Ishikawa (cell line): ENCODE data around the gene ACACB.

Source experiments
- CEBPB ChIP-seq: IDR thresholded peaks from 2 replicates; pipeline ENCODE4 v1.6.1; 2012
- CREB1 ChIP-seq: IDR thresholded peaks from 2 replicates; pipeline ENCODE4 v1.6.1; 2012; ENCODE audit warnings: low read depth
- EGR1 ChIP-seq: IDR thresholded peaks from 2 replicates; pipeline ENCODE4 v1.6.1; 2012
- EP300 ChIP-seq: IDR thresholded peaks from 2 replicates; pipeline ENCODE4 v1.6.1; 2012; ENCODE audit warnings: borderline replicate concordance
- NFIC ChIP-seq: IDR thresholded peaks from 2 replicates; pipeline ENCODE4 v1.6.1; 2012
- RAD21 ChIP-seq: IDR thresholded peaks from 2 replicates; pipeline ENCODE4 v1.6.1; 2012; ENCODE audit warnings: low read depth
- TAF1 ChIP-seq: IDR thresholded peaks from 2 replicates; pipeline ENCODE4 v1.6.1; 2012; ENCODE audit warnings: low read depth, mild to moderate bottlenecking
- TCF12 ChIP-seq: IDR thresholded peaks from 2 replicates; pipeline ENCODE4 v1.6.1; 2012; ENCODE audit warnings: low read depth
- YY1 ChIP-seq: IDR thresholded peaks from 2 replicates; pipeline ENCODE4 v1.6.1; 2012; ENCODE audit warnings: low read depth
- ZBTB7A ChIP-seq: IDR thresholded peaks from 2 replicates; pipeline ENCODE4 v1.6.1; 2012; ENCODE audit warnings: low read depth
- TF ChIP-seq, protein P1 (sequence below): IDR thresholded peaks from 2 replicates; pipeline ENCODE4 v1.6.1; 2012
- TF ChIP-seq, protein P2 (sequence below): IDR thresholded peaks from 2 replicates; pipeline ENCODE4 v1.6.1; 2012; ENCODE audit warnings: low read depth, mild to moderate bottlenecking
- TF ChIP-seq, protein P3 (sequence below): IDR thresholded peaks from 2 replicates; pipeline ENCODE4 v1.6.1; 2012

DNA sequence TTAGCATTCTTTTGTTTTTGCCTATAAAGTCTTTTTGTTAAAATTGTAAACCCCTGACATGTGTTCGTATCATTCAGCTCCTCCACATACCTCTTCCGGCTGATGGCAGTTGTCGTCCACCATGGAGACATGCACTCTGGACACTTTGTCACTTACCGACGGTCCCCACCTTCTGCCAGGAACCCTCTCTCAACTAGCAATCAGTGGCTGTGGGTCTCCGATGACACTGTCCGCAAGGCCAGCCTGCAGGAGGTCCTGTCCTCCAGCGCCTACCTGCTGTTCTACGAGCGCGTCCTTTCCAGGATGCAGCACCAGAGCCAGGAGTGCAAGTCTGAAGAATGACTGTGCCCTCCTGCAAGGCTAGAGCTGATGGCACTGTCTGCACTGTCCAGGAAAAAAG, 30.8 kb upstream of the ACACB start:
- TF ChIP-seq, protein P1, sequence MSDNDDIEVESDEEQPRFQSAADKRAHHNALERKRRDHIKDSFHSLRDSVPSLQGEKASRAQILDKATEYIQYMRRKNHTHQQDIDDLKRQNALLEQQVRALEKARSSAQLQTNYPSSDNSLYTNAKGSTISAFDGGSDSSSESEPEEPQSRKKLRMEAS = no peak
- TF ChIP-seq CEBPB (no peak), EP300 (no peak), TCF12 (no peak), RAD21 (no peak), EGR1 (no peak), TAF1 (no peak), CREB1 (no peak), YY1 (no peak), NFIC (no peak), ZBTB7A (no peak)
- TF ChIP-seq, protein P2, sequence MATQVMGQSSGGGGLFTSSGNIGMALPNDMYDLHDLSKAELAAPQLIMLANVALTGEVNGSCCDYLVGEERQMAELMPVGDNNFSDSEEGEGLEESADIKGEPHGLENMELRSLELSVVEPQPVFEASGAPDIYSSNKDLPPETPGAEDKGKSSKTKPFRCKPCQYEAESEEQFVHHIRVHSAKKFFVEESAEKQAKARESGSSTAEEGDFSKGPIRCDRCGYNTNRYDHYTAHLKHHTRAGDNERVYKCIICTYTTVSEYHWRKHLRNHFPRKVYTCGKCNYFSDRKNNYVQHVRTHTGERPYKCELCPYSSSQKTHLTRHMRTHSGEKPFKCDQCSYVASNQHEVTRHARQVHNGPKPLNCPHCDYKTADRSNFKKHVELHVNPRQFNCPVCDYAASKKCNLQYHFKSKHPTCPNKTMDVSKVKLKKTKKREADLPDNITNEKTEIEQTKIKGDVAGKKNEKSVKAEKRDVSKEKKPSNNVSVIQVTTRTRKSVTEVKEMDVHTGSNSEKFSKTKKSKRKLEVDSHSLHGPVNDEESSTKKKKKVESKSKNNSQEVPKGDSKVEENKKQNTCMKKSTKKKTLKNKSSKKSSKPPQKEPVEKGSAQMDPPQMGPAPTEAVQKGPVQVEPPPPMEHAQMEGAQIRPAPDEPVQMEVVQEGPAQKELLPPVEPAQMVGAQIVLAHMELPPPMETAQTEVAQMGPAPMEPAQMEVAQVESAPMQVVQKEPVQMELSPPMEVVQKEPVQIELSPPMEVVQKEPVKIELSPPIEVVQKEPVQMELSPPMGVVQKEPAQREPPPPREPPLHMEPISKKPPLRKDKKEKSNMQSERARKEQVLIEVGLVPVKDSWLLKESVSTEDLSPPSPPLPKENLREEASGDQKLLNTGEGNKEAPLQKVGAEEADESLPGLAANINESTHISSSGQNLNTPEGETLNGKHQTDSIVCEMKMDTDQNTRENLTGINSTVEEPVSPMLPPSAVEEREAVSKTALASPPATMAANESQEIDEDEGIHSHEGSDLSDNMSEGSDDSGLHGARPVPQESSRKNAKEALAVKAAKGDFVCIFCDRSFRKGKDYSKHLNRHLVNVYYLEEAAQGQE = no peak
- TF ChIP-seq, protein P3, sequence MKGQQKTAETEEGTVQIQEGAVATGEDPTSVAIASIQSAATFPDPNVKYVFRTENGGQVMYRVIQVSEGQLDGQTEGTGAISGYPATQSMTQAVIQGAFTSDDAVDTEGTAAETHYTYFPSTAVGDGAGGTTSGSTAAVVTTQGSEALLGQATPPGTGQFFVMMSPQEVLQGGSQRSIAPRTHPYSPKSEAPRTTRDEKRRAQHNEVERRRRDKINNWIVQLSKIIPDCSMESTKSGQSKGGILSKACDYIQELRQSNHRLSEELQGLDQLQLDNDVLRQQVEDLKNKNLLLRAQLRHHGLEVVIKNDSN = no peak
